Caco-2 (cell line): Measurements from ENCODE around the gene SOD3. TPM values are rescaled to one million over a fixed set of nuclear protein-coding genes. Genes with fewer than 3 reads are reported as not detected.

ENCODE experiments used
- BruUV-seq: library from RNA; stranded (reverse); fragments of 400-500 nt; replicated peaks from 2 replicates; lab custom pipeline; 2021; lab: Mats Ljungman, UMichigan
- CTCF ChIA-PET: fragments of 300-600 bp; sonication (Branson Sonifier 250); formaldehyde crosslinking; loops from one replicate; lab custom pipeline; 2022; ENCODE audit warnings: antibody characterized with exemption; lab: Charles Lee
- POLR2A ChIA-PET: fragments of 300-600 bp; sonication (Branson Sonifier 250); formaldehyde crosslinking; loops from one replicate; lab custom pipeline; 2022; ENCODE audit warnings: antibody characterized with exemption; lab: Charles Lee
- DNase-seq, 2 experiments: peaks; one replicate each; pipeline versions ENCODE4 v3.0.0 to v3.0.0-alpha.2; 2020 to 2022
- H3K27me3 ChIP-seq: replicated peaks from 2 replicates; pipeline ENCODE4 v1.6.0; 2011; ENCODE audit warnings: low read length; ENCODE audit not compliant: control insufficient read depth, insufficient read depth
- H3K36me3 ChIP-seq: 2 replicates; pipeline ENCODE4 v1.5.1; 2011; ENCODE audit warnings: low read length; ENCODE audit not compliant: control insufficient read depth, insufficient read depth
- H3K4me1 ChIP-seq: fragments of 250-450 bp; sonication (Bioruptor Pico); 2 replicates; pipeline ENCODE4 v1.5.1; 2020; ENCODE audit warnings: mild to moderate bottlenecking
- H3K4me3 ChIP-seq: 2 replicates; pipeline ENCODE4 v1.5.1; 2011; ENCODE audit warnings: low read depth, mild to moderate bottlenecking, control low read depth, low read length
- H3K9me3 ChIP-seq: fragments of 250-450 bp; sonication (Bioruptor Pico); 2 replicates; pipeline ENCODE4 v1.5.1; 2020; ENCODE audit warnings: mild to moderate bottlenecking, moderate library complexity
- H3K27ac Mint-ChIP-seq: one replicate; pipeline ENCODE4 v1.8.0; 2022; ENCODE audit warnings: mixed read lengths; ENCODE audit not compliant: unreplicated experiment
- H3K27me3 Mint-ChIP-seq: one replicate; pipeline ENCODE4 v1.8.0; 2022; ENCODE audit warnings: mixed read lengths; ENCODE audit not compliant: insufficient read depth, unreplicated experiment
- H3K36me3 Mint-ChIP-seq: one replicate; pipeline ENCODE4 v1.8.0; 2022; ENCODE audit warnings: mild to moderate bottlenecking, mixed read lengths; ENCODE audit not compliant: insufficient read depth, unreplicated experiment
- H3K4me1 Mint-ChIP-seq: one replicate; pipeline ENCODE4 v1.8.0; 2022; ENCODE audit warnings: low read depth, mixed read lengths; ENCODE audit not compliant: unreplicated experiment
- H3K4me3 Mint-ChIP-seq: one replicate; pipeline ENCODE4 v1.8.0; 2022; ENCODE audit warnings: mild to moderate bottlenecking, moderate library complexity, mixed read lengths; ENCODE audit not compliant: unreplicated experiment
- H3K9me3 Mint-ChIP-seq: one replicate; pipeline ENCODE4 v1.8.0; 2022; ENCODE audit warnings: mixed read lengths; ENCODE audit not compliant: unreplicated experiment
- intact Hi-C: fragments of 100-400 bp; cut with micrococcal nuclease; formaldehyde crosslinking; loops from one replicate; pipeline ENCODE4 v1.10.0; 2022; ENCODE audit not compliant: unreplicated experiment
- total RNA-seq: library from RNA; stranded (reverse); gene quantifications from 2 replicates; pipeline ENCODE4 v1.2.3, GENCODE V29; 2022
- TF ChIP-seq, protein P1 (sequence below), 2 experiments: fragments of 200-600 bp in 1 of 2; IDR thresholded peaks; 1 replicate in 1 of 2; 2 replicates in 1 of 2; pipeline versions ENCODE4 v1.5.1 to v1.8.0; 2011 to 2022; ENCODE audit warnings: antibody characterized with exemption in 1 of 2, control low read depth in 1 of 2, inconsistent platforms in 1 of 2, low read depth in 1 of 2, low read length in 1 of 2, mild to moderate bottlenecking in 1 of 2, moderate library complexity in 1 of 2; ENCODE audit not compliant: insufficient read depth in 1 of 2, severe bottlenecking in 1 of 2, unreplicated experiment in 1 of 2

Gene SOD3
- total RNA-seq, 1 experiment from 2014 or later, result 6.6 TPM

DNA sequence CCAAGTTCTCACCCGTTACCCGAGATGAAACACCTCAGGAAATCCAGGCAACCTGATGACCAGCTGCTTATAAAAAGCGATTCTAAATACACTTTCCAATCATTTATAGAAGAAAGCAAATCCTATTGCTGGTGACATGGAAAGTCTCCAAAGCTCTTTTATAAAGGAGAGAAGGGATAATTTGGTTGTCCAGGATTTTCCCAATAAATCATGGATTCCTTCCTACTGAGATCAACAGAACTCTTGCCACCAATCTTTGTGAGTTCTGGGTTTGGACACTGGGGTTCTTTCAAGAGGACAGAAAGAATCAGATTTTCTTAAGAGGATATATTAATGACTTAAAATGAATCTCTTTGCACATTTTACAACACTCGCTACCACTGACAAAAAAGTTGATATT lies 24.7 kb upstream of the SOD3 start:
- Mint-ChIP-seq H3K27me3 (no peaks in the 10 kb centered on the region), H3K36me3 (no peaks in the 10 kb centered on the region), H3K9me3 (peaks cover 6% of the 10 kb centered on the region), H3K4me1 (no peaks in the 10 kb centered on the region), H3K27ac (no peak overlapping the region), H3K4me3 (no peak overlapping the region)
- no peaks in the 10 kb centered on the region for H3K4me1 ChIP-seq
- H3K36me3 ChIP-seq, result no peaks in the 10 kb centered on the region
- no peak for DNase-seq
- BruUV-seq, result no TSS peak
- ChIA-PET POLR2A (no interaction called here), CTCF (no interaction called here)
- no peaks in the 10 kb centered on the region for H3K27me3 ChIP-seq
- TF ChIP-seq, protein P1, sequence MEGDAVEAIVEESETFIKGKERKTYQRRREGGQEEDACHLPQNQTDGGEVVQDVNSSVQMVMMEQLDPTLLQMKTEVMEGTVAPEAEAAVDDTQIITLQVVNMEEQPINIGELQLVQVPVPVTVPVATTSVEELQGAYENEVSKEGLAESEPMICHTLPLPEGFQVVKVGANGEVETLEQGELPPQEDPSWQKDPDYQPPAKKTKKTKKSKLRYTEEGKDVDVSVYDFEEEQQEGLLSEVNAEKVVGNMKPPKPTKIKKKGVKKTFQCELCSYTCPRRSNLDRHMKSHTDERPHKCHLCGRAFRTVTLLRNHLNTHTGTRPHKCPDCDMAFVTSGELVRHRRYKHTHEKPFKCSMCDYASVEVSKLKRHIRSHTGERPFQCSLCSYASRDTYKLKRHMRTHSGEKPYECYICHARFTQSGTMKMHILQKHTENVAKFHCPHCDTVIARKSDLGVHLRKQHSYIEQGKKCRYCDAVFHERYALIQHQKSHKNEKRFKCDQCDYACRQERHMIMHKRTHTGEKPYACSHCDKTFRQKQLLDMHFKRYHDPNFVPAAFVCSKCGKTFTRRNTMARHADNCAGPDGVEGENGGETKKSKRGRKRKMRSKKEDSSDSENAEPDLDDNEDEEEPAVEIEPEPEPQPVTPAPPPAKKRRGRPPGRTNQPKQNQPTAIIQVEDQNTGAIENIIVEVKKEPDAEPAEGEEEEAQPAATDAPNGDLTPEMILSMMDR (IDR thresholded peaks at IDR 0.05; ENCODE audit: insufficient read depth in 1 of 2, low read depth in 1 of 2, low read length in 1 of 2, severe bottlenecking in 1 of 2, unreplicated experiment in 1 of 2), result no peak
- intact Hi-C loops, result no loop called here
- H3K4me3 ChIP-seq, result no peak overlapping the region
- no peaks in the 10 kb centered on the region for H3K9me3 ChIP-seq

DNA sequence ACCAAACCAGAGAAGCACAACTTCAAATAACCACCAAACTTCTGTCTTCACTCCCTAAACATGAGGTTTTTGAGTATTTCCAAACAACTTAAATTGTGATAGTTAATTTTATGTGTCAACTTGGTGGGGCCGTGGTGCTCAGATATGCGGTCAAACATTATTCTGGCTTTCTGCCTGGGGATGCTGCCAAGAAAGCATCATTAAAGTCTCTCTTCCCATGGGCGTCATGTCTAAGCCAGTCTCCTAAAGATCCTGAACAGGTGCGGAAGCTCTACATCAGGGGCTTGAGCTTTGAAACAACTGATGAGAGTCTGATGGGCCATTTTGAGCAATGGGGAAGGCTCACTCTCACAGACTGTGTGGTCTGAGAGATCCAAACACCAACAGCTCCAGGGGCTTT lies 24.1 kb upstream of the SOD3 start:
- intact Hi-C loops, result no loop called here
- DNase-seq, result no peak
- TF ChIP-seq, protein P1 (IDR thresholded peaks at IDR 0.05; ENCODE audit: insufficient read depth in 1 of 2, low read depth in 1 of 2, low read length in 1 of 2, severe bottlenecking in 1 of 2, unreplicated experiment in 1 of 2), result no peak
- Mint-ChIP-seq H3K9me3 (peaks cover 5% of the 10 kb centered on the region), H3K4me3 (no peak overlapping the region), H3K27ac (no peak overlapping the region), H3K36me3 (no peaks in the 10 kb centered on the region), H3K4me1 (no peaks in the 10 kb centered on the region), H3K27me3 (no peaks in the 10 kb centered on the region)
- no peaks in the 10 kb centered on the region for H3K4me1 ChIP-seq
- no peaks in the 10 kb centered on the region for H3K27me3 ChIP-seq
- no peaks in the 10 kb centered on the region for H3K36me3 ChIP-seq
- CTCF ChIA-PET, result interaction anchor here (0.6 kb wide), 1 partner anchor 37 kb away, joined by 5 read pairs; no protein-coding TSS in a partner anchor
- H3K9me3 ChIP-seq, result no peaks in the 10 kb centered on the region
- BruUV-seq, result no TSS peak
- POLR2A ChIA-PET, result no interaction called here
- H3K4me3 ChIP-seq, result no peak overlapping the region

GRCh38 chr4:24772061-24772705 lies 23.2 kb upstream of the SOD3 start:
- no peak for DNase-seq
- H3K9me3 Mint-ChIP-seq, result no peaks in the 10 kb centered on the region
- H3K4me1 Mint-ChIP-seq, result no peaks in the 10 kb centered on the region
- ChIA-PET CTCF (interaction anchor here (0.6 kb wide), 1 partner anchor 22 kb away, joined by 4 read pairs; no protein-coding TSS in a partner anchor), POLR2A (no interaction called here)
- no TSS peak for BruUV-seq
- H3K9me3 ChIP-seq, result no peaks in the 10 kb centered on the region
- H3K4me1 ChIP-seq, result no peaks in the 10 kb centered on the region
- TF ChIP-seq, protein P1 (IDR thresholded peaks at IDR 0.05; ENCODE audit: insufficient read depth in 1 of 2, low read depth in 1 of 2, low read length in 1 of 2, severe bottlenecking in 1 of 2, unreplicated experiment in 1 of 2), result no peak
- H3K36me3 ChIP-seq, result no peaks in the 10 kb centered on the region
- intact Hi-C loops, result no loop called here
- H3K27me3 ChIP-seq, result no peaks in the 10 kb centered on the region
- no peak overlapping the region for H3K27ac Mint-ChIP-seq
- H3K4me3 ChIP-seq, result no peak overlapping the region
- no peaks in the 10 kb centered on the region for H3K36me3 Mint-ChIP-seq
- H3K27me3 Mint-ChIP-seq, result no peaks in the 10 kb centered on the region
- H3K4me3 Mint-ChIP-seq, result no peak overlapping the region
